Liver (tissue), 9 donors: Measurements from ENCODE around the gene NLRP9. TPM values are rescaled to one million over a fixed set of nuclear protein-coding genes. Genes with fewer than 3 reads are reported as not detected.
"Not testable (repeated sequence)": the region's sequence is repeated elsewhere in the genome, so short reads cannot be mapped to it uniquely, and the experiment has no call there.

Experiments
- DNase-seq: peaks from one replicate; pipeline ENCODE4 v3.0.0-alpha.2; 2017; ENCODE audit warnings: low spot score
- H3K27ac ChIP-seq, 2 donors: one replicate each; pipeline ENCODE4 v1.7.0; 2013; ENCODE audit warnings: inconsistent platforms in 2 of 2, low read length in 2 of 2, control low read depth in 1 of 2, low read depth in 1 of 2, mild to moderate bottlenecking in 1 of 2
- H3K27me3 ChIP-seq, 4 donors: one replicate each; pipeline versions ENCODE4 v1.6.1 to v1.7.0; 2013; ENCODE audit warnings: low read length in 3 of 4, inconsistent platforms in 1 of 4, mild to moderate bottlenecking in 1 of 4, moderate library complexity in 1 of 4; ENCODE audit not compliant: control insufficient read depth in 4 of 4, insufficient read depth in 4 of 4
- H3K36me3 ChIP-seq, 4 donors: one replicate each; pipeline versions ENCODE4 v1.6.1 to v1.7.0; 2013; ENCODE audit warnings: low read length in 3 of 4, mild to moderate bottlenecking in 3 of 4, low read depth in 1 of 4, moderate library complexity in 1 of 4; ENCODE audit not compliant: control insufficient read depth in 4 of 4, insufficient read depth in 3 of 4
- H3K4me1 ChIP-seq, 4 donors: one replicate each; pipeline versions ENCODE4 v1.6.1 to v1.7.0; 2013; ENCODE audit warnings: low read length in 3 of 4, mild to moderate bottlenecking in 3 of 4, moderate library complexity in 1 of 4; ENCODE audit not compliant: control insufficient read depth in 4 of 4, insufficient read depth in 4 of 4
- H3K4me3 ChIP-seq, 3 donors: one replicate each; pipeline versions ENCODE4 v1.6.1 to v1.7.0; 2013; ENCODE audit warnings: low read length in 3 of 3, control low read depth in 1 of 3, low read depth in 1 of 3, mild to moderate bottlenecking in 1 of 3
- H3K9ac ChIP-seq, 2 donors: one replicate each; pipeline ENCODE4 v1.7.0; 2013; ENCODE audit warnings: low read length in 2 of 2, mild to moderate bottlenecking in 2 of 2, moderate library complexity in 2 of 2, control low read depth in 1 of 2, low read depth in 1 of 2
- H3K9me3 ChIP-seq, 4 donors: one replicate each; pipeline versions ENCODE4 v1.6.1 to v1.7.0; 2013; ENCODE audit warnings: low read length in 3 of 4; ENCODE audit not compliant: control insufficient read depth in 4 of 4
- ATF3 ChIP-seq: IDR thresholded peaks from 2 replicates; pipeline ENCODE4 v1.6.1; 2016; ENCODE audit warnings: antibody characterized with exemption
- CTCF ChIP-seq: fragments of 150-350 bp; IDR thresholded peaks from 2 replicates; pipeline ENCODE4 v1.5.1; 2017; ENCODE audit warnings: improper control_type of control experiment, low read depth, low read length; ENCODE audit not compliant: missing input control
- EGR1 ChIP-seq, 2 donors: IDR thresholded peaks; 2 replicates each; pipeline ENCODE4 v1.6.1; 2016 to 2018; ENCODE audit warnings: antibody characterized with exemption in 2 of 2, low read depth in 2 of 2
- FOXA1 ChIP-seq: IDR thresholded peaks from 2 replicates; pipeline ENCODE4 v1.6.1; 2016; ENCODE audit warnings: antibody characterized with exemption
- FOXA2 ChIP-seq: IDR thresholded peaks from 2 replicates; pipeline ENCODE4 v1.6.1; 2016; ENCODE audit warnings: antibody characterized with exemption
- GABPA ChIP-seq, 2 donors: IDR thresholded peaks in 1 of 2; conservative IDR thresholded peaks in 1 of 2; 2 replicates each; pipeline ENCODE4 v1.6.1; 2016; ENCODE audit warnings: antibody characterized with exemption in 2 of 2, mild to moderate bottlenecking in 1 of 2, moderate library complexity in 1 of 2
- HNF4G ChIP-seq: IDR thresholded peaks from 2 replicates; pipeline ENCODE4 v1.6.1; 2016; ENCODE audit warnings: antibody characterized with exemption
- JUND ChIP-seq, 2 donors: IDR thresholded peaks; 2 replicates each; pipeline ENCODE4 v1.6.1; 2016; ENCODE audit warnings: antibody characterized with exemption in 2 of 2
- NR2F2 ChIP-seq: IDR thresholded peaks from 2 replicates; pipeline ENCODE4 v1.6.1; 2016; ENCODE audit warnings: antibody characterized with exemption
- RAD21 ChIP-seq, 2 donors: IDR thresholded peaks; 2 replicates each; pipeline ENCODE4 v1.6.1; 2016; ENCODE audit warnings: antibody characterized with exemption in 2 of 2, mild to moderate bottlenecking in 2 of 2
- REST ChIP-seq: IDR thresholded peaks from 2 replicates; pipeline ENCODE4 v1.6.1; 2016; ENCODE audit warnings: antibody characterized with exemption, mild to moderate bottlenecking
- SP1 ChIP-seq: IDR thresholded peaks from 2 replicates; pipeline ENCODE4 v1.6.1; 2018; ENCODE audit warnings: antibody characterized with exemption, mild to moderate bottlenecking
- TAF1 ChIP-seq: conservative IDR thresholded peaks from 2 replicates; pipeline ENCODE4 v1.6.1; 2016; ENCODE audit warnings: antibody characterized with exemption, mild to moderate bottlenecking
- YY1 ChIP-seq: IDR thresholded peaks from 2 replicates; pipeline ENCODE4 v1.6.1; 2016; ENCODE audit warnings: antibody characterized with exemption, mild to moderate bottlenecking
- WGBS: extraction: QIAGEN DNeasy Blood & Tissue Kit; methylation state at CpG from one replicate; pipeline ENCODE4 v1.1.7; 2013; 5-methylcytosine and 5-hydroxymethylcytosine counted together
- polyA plus RNA-seq, 2 donors: library from polyadenylated mRNA; stranded (reverse) in 1 of 2; unstranded in 1 of 2; fragments of 200-250 nt in 1 of 2; fragments of >200 nt in 1 of 2; fragmentation: Nextera tagmentation in 1 of 2; extraction: Ambion mirVana in 1 of 2; gene quantifications; one replicate each; pipeline versions ENCODE4 v1.2.1 to v1.2.3, GENCODE V29; 2013 to 2015
- total RNA-seq, 2 donors: library from RNA; depleted of rRNA; stranded (reverse); fragments of >200 nt; gene quantifications; one replicate each; pipeline ENCODE4 v1.2.3, GENCODE V29; 2014
- donor health status: healthy.
- donor health status: healthy.
- donor health status: healthy.
- donor health status: healthy.
- donor health status: healthy.

The NLRP9 gene
- total and polyA plus RNA-seq, 4 donors = not detected

GRCh38 chr19:55720214-55720746 lies 17.9 kb downstream of the NLRP9 start:
- H3K27ac ChIP-seq = no peak overlapping the region
- H3K36me3 ChIP-seq = no peaks in the 10 kb centered on the region
- peaks cover 0 to 4% (median 1%) of the 10 kb centered on the region in 4 donors for H3K9me3 ChIP-seq
- DNase-seq = no peak
- WGBS = 59% methylated on average over 5 of the region's 5 CpGs
- H3K4me3 ChIP-seq = no peak overlapping the region
- H3K9ac ChIP-seq = no peak overlapping the region
- H3K27me3 ChIP-seq = peaks cover 0 to 4% (median 2%) of the 10 kb centered on the region in 4 donors
- no peak for TF ChIP-seq REST
- TF ChIP-seq ATF3 = no peak
- no peak for TF ChIP-seq GABPA (IDR thresholded peaks at IDR 0.05 in 1 of 2, conservative IDR thresholded peaks at IDR 0.05 in 1 of 2)
- no peak for TF ChIP-seq RAD21 (IDR thresholded peaks at IDR 0.05)
- no peak for TF ChIP-seq SP1
- TF ChIP-seq HNF4G = no peak
- TF ChIP-seq YY1 = no peak
- no peak for TF ChIP-seq NR2F2
- no peaks in the 10 kb centered on the region for H3K4me1 ChIP-seq

GRCh38 chr19:55717879-55718711 lies 20.1 kb downstream of the NLRP9 start:
- not testable (repeated sequence) for H3K27me3 ChIP-seq, H3K27ac ChIP-seq, H3K4me1 ChIP-seq, DNase-seq, H3K36me3 ChIP-seq, H3K9me3 ChIP-seq, H3K9ac ChIP-seq, H3K4me3 ChIP-seq
- 26% methylated on average over 13 of the region's 13 CpGs for WGBS

- DNase-seq = no peak
- 66% methylated on average over 11 of the region's 11 CpGs for WGBS
These were observed 21.0 kb downstream of the NLRP9 start for GRCh38 chr19:55717251-55717650.

More at GRCh38 chr19:55717251-55717650, 21.0 kb downstream of the NLRP9 start:
- no peaks in the 10 kb centered on the region for H3K4me1 ChIP-seq
- peaks cover 0 to 4% (median 1%) of the 10 kb centered on the region in 4 donors for H3K9me3 ChIP-seq
- H3K27me3 ChIP-seq = peaks cover 0 to 5% (median 3%) of the 10 kb centered on the region in 4 donors
- no peaks in the 10 kb centered on the region for H3K36me3 ChIP-seq
- TF ChIP-seq HNF4G (no peak), ATF3 (no peak), RAD21 (IDR thresholded peaks at IDR 0.05) (no peak), REST (no peak), FOXA1 (no peak), JUND (IDR thresholded peaks at IDR 0.05) (no peak), FOXA2 (no peak), EGR1 (IDR thresholded peaks at IDR 0.05; ENCODE audit: low read depth in 2 of 2) (no peak), TAF1 (no peak), CTCF (no peak)
- H3K4me3 ChIP-seq = no peak overlapping the region
- no peak overlapping the region for H3K27ac ChIP-seq
- no peak overlapping the region for H3K9ac ChIP-seq
